Stimulated activated CD8-positive, alpha-beta memory T cell treated with anti-CD3 and anti-CD28 coated beads, Interleukin-7, amount 100 ng/mL, for 1 hour (primary cell): ENCODE results near the gene C20orf173.
"Not testable (repeated sequence)": the region's sequence is repeated elsewhere in the genome, so short reads cannot be mapped to it uniquely, and the experiment has no call there.

Source experiments
- DNase-seq, 2 donors: peaks; one replicate each; pipeline ENCODE4 v3.0.0-alpha.2; 2020; ENCODE audit warnings: low read depth in 2 of 2

Gene C20orf173

GRCh38 chr20:35529552-35529951 is at the start of gene C20orf173:
Gene C20orf173 (minus strand): TSS chr20:35529652. CDS start chr20:35529373, 279 bp downstream.
- DNase-seq = no peak

DNA sequence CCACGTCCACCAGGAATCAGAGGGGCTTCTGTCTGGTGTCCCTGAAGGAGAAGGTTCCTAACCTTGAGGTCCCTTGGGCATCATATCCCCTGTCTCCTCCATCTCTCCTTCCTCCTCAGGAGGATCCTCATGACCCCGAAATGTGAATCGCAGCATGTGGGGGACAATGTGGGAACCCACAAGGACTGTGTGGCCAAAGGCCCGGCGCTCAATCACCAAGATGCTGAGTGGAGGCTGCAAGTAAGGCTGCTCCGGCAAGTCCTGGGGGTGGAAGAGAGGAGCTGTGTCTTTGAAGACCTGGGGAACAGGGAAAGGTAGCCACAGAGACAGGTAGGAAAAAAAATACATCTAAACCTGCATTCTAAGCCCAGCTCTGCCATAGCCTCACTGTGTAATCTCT is 49.7 kb upstream of the C20orf173 start:
- DNase-seq = no peak

DNA sequence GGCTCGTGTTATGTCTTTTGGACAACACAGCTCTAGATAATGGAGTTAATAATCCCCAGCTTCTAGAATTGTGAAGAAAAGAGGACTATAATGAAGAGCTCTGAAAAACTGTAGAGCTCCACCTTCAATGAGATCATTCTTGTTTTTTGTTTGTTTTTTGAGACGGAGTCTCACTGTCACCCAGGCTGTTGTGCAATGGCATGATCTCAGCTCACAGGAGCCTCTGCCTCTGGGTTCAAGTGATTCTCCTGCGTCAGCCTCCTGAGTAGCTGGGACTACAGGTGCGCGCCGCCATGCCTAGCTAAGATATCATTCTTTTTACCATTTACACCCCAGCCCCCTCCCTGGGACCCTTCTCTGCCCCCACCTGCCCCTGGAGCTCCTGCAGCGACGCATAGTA is 49.0 kb upstream of the C20orf173 start:
- no peak for DNase-seq

DNA sequence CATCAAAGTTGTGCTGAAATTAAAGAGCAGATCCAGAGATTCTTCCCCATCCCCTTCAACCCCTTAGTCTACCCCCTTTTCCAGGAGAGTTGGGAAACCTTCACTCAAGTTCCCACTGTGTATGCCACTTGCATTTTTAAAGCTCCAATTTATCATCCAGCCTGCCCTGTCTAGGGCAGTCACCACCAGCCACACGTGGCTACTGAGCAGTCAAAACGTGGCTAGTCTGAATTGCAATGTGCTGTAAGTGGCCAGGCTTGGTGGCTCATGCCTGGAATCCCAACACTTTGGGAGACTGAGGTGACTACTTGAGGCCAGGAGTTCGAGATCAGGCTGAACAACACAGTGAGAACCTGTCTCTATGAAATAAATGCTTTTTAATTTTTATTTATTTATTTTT is 47.4 kb upstream of the C20orf173 start:
- DNase-seq = no peak

DNA sequence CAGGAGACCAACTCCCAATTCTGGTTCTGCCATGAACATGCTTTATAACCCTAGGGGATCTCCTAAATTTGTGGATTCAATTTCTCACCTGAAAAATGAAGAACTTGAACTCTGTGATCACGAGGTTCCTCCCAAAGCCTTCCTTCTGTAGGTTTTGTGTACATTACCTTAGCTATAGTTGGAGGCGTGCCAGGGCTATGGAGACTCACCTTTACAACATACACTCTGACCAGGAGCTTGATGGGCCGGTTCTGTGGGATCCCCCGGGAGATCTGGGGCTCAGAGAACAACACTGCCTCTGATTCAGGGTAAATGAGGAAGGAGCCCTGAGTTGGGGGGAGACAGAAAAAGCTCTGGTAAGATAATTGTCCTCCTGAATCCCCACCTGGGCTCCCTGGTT is 46.5 kb upstream of the C20orf173 start:
- DNase-seq = no peak

- DNase-seq = no peak
Measured at GRCh38 chr20:35572838-35573237, 43.4 kb upstream of the C20orf173 start.

GRCh38 chr20:35571555-35571954 is 42.1 kb upstream of the C20orf173 start:
- DNase-seq = no peak

GRCh38 chr20:35568645-35569044 is 39.2 kb upstream of the C20orf173 start:
- no peak for DNase-seq

GRCh38 chr20:35564905-35565304 is 35.5 kb upstream of the C20orf173 start:
- no peak for DNase-seq

DNA sequence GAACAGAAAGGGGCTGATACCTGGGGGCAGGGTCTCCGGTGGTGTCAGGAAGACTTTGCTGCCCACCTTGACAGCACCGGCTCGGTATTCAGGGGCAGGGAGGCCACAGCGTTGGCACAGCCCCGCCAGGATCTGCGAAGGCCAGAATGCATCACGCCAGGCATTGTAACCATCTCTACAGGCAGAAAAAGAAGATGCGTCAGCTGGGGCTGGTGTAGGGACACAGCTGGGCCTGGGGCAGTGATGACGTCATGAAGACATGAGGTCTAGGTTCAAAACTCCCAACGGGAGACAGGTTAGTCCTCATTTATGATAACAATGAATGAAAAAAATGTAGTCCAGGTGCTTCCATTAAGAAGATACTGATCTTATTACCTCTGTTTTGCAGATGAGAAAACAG is 34.4 kb upstream of the C20orf173 start:
- DNase-seq = no peak

DNA sequence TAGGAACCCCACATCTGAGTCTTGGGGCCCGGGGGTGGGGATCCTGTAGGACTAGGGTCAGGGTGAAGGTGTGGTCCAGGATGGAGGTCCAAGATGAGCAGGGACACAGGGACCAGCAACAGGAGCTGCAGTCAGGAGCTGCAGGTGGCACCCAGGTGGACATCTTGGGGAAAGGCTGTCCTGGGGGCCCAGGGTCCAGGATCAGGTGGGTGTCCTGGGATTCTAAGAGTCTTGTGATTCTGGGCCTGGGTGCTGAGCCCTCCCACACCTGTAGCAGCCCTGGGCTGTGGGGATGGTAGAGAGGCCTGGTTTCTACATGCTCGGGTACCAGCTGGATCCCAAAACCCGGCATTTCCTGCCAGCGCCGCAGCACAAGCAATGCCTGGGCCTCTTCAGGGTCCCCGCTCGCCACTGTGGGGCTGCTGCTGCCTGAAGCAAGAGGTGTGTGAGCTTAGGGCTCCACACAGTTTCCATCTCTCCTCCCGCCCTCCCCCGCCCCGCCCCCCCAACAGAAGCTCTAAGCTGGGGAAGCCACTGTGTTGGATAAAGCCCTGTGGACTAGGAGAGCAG is 33.2 kb upstream of the C20orf173 start:
- no peak for DNase-seq

- no peak for DNase-seq
Measured at GRCh38 chr20:35561671-35562070, 32.2 kb upstream of the C20orf173 start.

GRCh38 chr20:35561268-35561667 is 31.8 kb upstream of the C20orf173 start:
- DNase-seq = no peak

- DNase-seq = no peak
Measured at GRCh38 chr20:35560541-35560940, 31.1 kb upstream of the C20orf173 start.

GRCh38 chr20:35560105-35560511 is 30.7 kb upstream of the C20orf173 start:
- no peak for DNase-seq

DNA sequence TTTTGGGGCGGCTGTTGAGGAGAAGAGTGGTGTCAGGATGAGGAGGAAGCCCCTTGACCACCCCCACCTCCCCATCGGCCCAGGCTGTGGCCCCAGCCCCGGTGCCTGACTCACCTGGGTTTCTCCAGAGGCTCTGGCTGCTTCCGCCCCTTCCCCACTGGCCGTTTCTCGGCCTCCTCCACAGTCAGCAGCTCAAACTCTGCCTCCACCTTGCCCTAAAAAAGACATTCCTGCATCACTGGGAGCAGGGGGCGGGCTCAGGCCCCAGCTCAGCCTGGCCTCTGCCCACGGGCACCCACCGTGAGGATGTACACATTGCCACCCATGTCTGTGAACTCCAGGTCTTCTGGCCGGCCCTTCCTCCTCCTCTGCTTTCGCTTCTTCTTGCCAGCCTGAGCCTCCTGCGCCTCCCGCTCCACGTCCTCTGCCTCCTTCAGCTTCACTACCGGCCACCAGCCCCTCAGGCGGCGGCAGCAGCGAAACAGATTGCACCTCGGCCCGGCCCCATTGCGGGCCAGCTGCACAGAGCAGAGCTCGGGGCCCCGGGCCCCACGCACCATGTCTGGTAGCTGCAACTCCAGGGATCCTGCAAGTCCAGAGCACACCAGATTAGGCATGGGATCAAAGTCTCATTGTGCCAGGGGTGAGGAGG is 29.7 kb upstream of the C20orf173 start:
- DNase-seq = no peak

- DNase-seq = no peak
Measured at GRCh38 chr20:35558451-35558850, 29.0 kb upstream of the C20orf173 start.

- no peak for DNase-seq
Measured at GRCh38 chr20:35556871-35557270, 27.4 kb upstream of the C20orf173 start.

DNA sequence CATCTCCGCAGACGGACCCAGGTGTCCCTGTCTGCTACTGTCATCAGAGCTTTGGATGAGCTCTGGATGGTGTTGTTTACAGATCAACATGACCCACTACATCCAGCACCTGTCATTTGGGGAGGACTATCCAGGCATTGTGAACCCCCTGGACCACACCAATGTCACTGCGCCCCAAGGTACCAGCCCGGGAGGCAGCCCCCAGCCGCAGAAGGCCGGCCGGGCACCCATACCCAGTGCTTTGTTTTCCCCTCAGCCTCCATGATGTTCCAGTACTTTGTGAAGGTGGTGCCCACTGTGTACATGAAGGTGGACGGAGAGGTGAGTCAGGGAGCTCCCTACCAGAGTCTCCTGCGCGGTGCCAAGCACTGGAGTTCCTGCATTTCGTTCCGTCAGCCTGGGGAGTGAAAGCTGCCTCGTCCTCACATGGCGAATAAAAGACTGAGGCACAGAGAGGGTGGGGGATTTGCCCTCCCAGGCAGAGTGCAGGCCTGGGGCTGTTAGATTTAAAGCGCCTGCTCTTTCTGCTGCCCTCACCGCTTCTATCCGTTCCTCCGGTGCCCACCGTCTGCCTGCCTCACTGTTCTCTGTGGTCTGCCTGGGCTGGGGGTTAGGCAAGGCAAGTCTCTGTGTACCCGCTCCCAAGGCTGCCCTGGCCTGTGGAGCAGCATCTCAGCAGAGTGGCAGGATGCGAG is 26.6 kb upstream of the C20orf173 start:
- no peak for DNase-seq

DNA sequence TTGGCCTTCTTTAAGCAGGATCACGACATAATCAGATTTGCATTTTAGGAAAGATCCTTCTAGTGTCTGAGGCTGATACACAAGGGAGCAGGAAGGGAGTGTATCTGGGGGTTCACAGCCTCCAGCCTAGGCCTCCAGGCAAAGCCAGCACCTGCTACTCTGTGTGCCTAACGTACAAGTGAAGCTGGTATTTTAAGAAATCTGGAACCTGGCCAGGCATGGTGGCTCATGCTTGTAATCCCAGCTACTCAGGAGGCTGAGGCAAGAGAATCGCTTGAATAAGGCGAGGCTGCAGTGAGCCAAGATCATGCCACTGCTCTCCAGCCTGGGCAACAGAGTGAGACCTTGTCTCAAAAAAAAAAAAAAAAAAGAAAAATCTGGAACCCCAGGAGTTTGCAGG is 26.0 kb upstream of the C20orf173 start:
- DNase-seq = not testable (repeated sequence)

DNA sequence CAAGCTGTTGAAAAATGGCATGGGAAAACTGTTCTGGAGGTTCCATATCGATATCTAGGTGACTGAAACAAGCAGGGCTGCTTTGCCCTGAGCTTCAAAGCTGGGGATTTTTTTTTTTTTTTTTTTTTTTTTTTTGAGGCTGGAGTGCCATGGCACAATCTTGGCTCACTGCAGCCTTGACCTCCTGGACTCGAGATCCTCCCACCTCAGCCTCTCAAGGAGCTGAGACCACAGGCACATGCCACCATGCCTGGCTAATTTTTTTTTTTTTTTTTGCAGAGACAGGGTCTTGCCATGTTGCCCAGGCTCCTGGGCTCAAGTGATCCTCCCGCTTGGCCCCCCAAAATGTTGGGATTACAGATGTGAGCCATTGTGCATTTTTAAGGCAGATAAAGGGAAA is 23.5 kb upstream of the C20orf173 start:
- DNase-seq = no peak

DNA sequence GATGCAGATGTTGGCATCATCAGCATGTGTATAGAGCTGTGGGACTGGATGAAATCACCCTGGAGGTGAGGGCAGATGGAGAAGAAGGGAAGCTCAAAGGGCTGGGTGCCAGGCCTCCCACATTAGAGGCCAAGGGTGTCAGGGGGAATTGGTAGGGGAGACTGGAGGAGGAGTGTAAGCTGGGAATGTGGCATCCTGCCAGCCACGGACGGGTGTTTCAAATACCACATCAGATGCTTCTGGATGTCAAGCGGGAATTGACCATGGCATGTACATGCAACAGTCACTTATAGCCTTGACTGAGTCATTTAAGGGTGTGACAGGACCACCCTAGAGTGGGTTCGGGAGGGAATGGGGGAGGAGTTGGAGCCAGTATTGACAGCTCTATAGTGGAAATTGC is 22.1 kb upstream of the C20orf173 start:
- no peak for DNase-seq

GRCh38 chr20:35547329-35547728 is 17.9 kb upstream of the C20orf173 start:
- DNase-seq = no peak
